NT2/D1 (cell line): Measurements from ENCODE around the gene TJP1.

Source experiments
- DNase-seq: peaks from one replicate; pipeline ENCODE4 v3.0.0-alpha.2; 2011; ENCODE audit warnings: low read depth, low spot score
- H3K27me3 ChIP-seq: 2 replicates; pipeline ENCODE4 v1.6.0; 2011; ENCODE audit warnings: mild to moderate bottlenecking; ENCODE audit not compliant: insufficient read length, insufficient read depth
- H3K36me3 ChIP-seq: 2 replicates; pipeline ENCODE4 v1.6.1; 2011; ENCODE audit warnings: mild to moderate bottlenecking, low read length, mixed read lengths; ENCODE audit not compliant: insufficient read depth, insufficient read length
- H3K4me1 ChIP-seq: 2 replicates; pipeline ENCODE4 v1.5.1; 2011; ENCODE audit not compliant: insufficient read depth, insufficient read length
- H3K4me3 ChIP-seq: 2 replicates; pipeline ENCODE4 v1.5.1; 2011; ENCODE audit warnings: low read depth; ENCODE audit not compliant: insufficient read length
- H3K9ac ChIP-seq: 2 replicates; pipeline ENCODE4 v1.6.0; 2011; ENCODE audit warnings: low read depth; ENCODE audit not compliant: insufficient read length
- H3K9me3 ChIP-seq: 2 replicates; pipeline ENCODE4 v1.5.1; 2011; ENCODE audit warnings: mild to moderate bottlenecking, low read length; ENCODE audit not compliant: insufficient read depth
- SUZ12 ChIP-seq: IDR thresholded peaks from 2 replicates; pipeline ENCODE4 v1.6.1; 2011; ENCODE audit not compliant: insufficient read length, insufficient read depth; ENCODE audit errors: extremely low read depth
- YY1 ChIP-seq: IDR thresholded peaks from 2 replicates; pipeline ENCODE4 v1.6.1; 2011; ENCODE audit not compliant: insufficient read length, insufficient read depth
- ZNF274 ChIP-seq: IDR thresholded peaks from 2 replicates; pipeline ENCODE4 v1.6.1; 2011; ENCODE audit warnings: mild to moderate bottlenecking, low read depth, low read length

Gene TJP1

GRCh38 chr15:29685156-29686078, 136.9 kb downstream of the TJP1 start:
- Histone ChIP-seq H3K36me3 (no peaks in the 10 kb centered on the region), H3K4me3 (no peak overlapping the region), H3K27me3 (no peaks in the 10 kb centered on the region), H3K4me1 (peaks cover 6% of the 10 kb centered on the region), H3K9me3 (no peaks in the 10 kb centered on the region), H3K9ac (no peak overlapping the region)
- TF ChIP-seq YY1, result no peak
- TF ChIP-seq ZNF274, result no peak
- TF ChIP-seq SUZ12, result no peak
- DNase-seq, result no peak

DNA sequence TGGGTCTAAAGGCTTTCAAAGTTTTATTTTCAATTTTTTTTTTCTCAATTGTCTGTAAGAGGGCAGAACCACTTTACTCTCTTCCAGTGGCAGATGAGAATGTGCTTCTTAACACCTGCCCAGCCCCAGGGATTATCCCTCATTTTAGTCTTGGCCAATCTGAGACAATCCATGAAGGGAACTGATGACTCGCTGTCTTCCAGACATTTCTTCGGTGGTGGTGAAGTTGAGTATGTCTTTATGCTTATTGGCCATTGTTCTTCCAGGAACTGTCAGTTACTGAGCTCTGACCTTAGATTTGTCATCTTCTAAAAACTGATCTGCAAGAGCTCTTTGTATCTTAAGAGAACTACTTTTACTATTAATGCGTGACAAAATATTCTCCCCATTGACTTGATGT, 139.5 kb downstream of the TJP1 start:
- H3K9me3 ChIP-seq, result no peaks in the 10 kb centered on the region
- TF ChIP-seq SUZ12 (no peak), ZNF274 (no peak), YY1 (no peak)
- peaks cover 6% of the 10 kb centered on the region for H3K4me1 ChIP-seq

GRCh38 chr15:29682361-29682760, 139.9 kb downstream of the TJP1 start:
- no peaks in the 10 kb centered on the region for H3K36me3 ChIP-seq
- H3K9me3 ChIP-seq, result no peaks in the 10 kb centered on the region
- no peak for DNase-seq
- H3K27me3 ChIP-seq, result no peaks in the 10 kb centered on the region
- H3K4me1 ChIP-seq, result peaks cover 6% of the 10 kb centered on the region
- H3K4me3 ChIP-seq, result no peak overlapping the region
- TF ChIP-seq ZNF274 (no peak), SUZ12 (no peak), YY1 (no peak)
- H3K9ac ChIP-seq, result no peak overlapping the region

More for the DNA sequence above, 139.5 kb downstream of the TJP1 start:
- Histone ChIP-seq H3K9ac (no peak overlapping the region), H3K27me3 (no peaks in the 10 kb centered on the region), H3K36me3 (no peaks in the 10 kb centered on the region), H3K4me3 (no peak overlapping the region)
- DNase-seq, result no peak

DNA sequence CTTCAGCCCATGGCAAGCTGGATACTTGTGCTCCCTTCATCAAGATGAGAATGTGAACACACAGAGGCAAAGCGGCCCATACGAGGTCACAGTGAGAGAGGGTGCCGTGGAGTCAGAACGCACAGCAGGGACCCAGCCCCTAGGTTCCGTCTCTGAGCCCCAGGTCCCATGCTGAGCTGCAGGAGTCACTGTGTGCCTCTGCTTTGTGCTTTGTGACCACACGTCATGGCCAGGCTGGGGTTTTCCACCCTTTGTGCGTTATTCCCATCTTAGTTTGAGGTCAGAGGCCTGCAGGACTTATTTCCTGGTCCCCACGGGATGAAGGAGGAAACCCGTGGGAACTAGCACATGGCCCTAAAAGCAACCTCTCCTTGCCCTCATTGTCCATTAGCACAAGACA, 140.3 kb downstream of the TJP1 start:
- no peak for DNase-seq
- TF ChIP-seq YY1, result no peak
- no peak for TF ChIP-seq ZNF274
- TF ChIP-seq SUZ12, result no peak
- H3K4me3 ChIP-seq, result no peak overlapping the region
- peaks cover 6% of the 10 kb centered on the region for H3K4me1 ChIP-seq
- H3K36me3 ChIP-seq, result no peaks in the 10 kb centered on the region
- no peak overlapping the region for H3K9ac ChIP-seq
- H3K27me3 ChIP-seq, result no peaks in the 10 kb centered on the region
- H3K9me3 ChIP-seq, result no peaks in the 10 kb centered on the region

DNA sequence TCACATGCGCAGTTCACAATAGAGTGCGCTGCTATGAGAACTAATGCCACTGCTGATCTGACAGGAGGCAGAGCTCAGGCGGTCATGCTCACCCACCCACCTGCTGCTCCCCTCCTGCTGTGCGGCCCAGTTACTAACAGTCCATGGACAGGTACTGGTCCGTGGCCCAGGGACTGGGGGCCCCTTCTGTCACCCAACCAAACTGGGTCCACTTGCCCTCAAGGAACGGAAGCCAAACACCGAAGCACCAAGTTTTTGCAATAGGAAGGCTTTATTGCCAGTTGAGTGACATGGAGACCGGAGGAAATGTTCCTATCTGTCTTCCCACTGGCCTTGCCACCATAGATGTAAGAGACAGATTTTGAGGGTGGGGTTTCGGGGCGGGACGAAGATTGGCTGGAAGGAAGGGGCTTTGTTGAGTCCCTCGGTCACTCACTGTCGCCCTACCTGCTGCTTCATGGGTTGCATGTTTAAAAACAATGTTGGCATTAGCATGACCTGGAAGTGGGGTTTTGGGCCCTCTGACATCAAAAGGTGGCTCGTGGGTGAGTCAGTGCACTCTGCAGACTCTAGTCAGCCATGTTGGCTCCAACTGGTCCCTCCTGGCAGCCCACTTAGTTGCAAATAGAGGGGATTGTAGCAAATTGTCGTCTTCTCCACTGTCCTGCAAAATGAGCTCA, 141.0 kb downstream of the TJP1 start:
- Histone ChIP-seq H3K4me1 (peaks cover 7% of the 10 kb centered on the region), H3K9me3 (no peaks in the 10 kb centered on the region), H3K27me3 (no peaks in the 10 kb centered on the region), H3K4me3 (no peak overlapping the region), H3K36me3 (no peaks in the 10 kb centered on the region), H3K9ac (no peak overlapping the region)
- TF ChIP-seq SUZ12 (no peak), ZNF274 (no peak), YY1 (no peak)
- no peak for DNase-seq

DNA sequence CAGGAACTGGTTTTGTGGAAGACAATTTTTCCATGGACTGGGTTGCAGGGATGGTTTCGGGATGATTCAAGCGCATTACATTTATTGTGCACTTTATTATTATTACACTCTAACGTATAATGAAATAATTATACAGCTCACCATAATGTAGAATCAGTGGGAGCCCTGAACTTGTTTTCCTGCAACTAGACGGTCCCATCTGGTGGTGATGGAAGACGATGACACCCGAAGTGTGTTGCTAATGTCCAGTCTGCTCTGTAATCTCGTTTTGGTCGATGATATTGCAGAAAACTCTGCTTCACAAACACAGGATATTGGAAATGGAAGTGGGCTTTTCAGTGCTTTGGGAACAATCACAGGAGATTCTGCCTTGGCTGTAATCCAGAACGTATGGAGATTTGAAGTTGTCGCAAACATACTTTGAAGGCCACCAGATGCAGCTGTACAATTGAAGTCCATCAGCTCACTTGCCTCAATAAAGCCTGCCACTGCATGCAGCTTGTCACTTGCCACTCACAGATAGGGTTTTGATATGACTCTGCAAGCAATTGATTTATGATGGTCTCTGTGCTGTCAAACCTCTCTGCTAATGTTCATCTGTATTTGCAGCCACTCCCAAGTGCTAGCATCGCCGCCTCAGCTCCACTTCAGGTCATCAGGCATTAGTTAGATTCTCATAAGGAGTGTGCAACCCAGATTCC, 141.7 kb downstream of the TJP1 start:
- Histone ChIP-seq H3K4me1 (peaks cover 7% of the 10 kb centered on the region), H3K9ac (no peak overlapping the region), H3K9me3 (no peaks in the 10 kb centered on the region), H3K4me3 (no peak overlapping the region), H3K36me3 (no peaks in the 10 kb centered on the region), H3K27me3 (no peaks in the 10 kb centered on the region)
- TF ChIP-seq ZNF274, result no peak
- TF ChIP-seq SUZ12, result no peak
- no peak for TF ChIP-seq YY1
- DNase-seq, result no peak

- TF ChIP-seq SUZ12 (no peak), YY1 (no peak), ZNF274 (no peak)
- DNase-seq, result no peak
- peaks cover 2% of the 10 kb centered on the region for H3K4me1 ChIP-seq
- no peaks in the 10 kb centered on the region for H3K36me3 ChIP-seq
- H3K27me3 ChIP-seq, result no peaks in the 10 kb centered on the region
- H3K9me3 ChIP-seq, result no peaks in the 10 kb centered on the region
- H3K9ac ChIP-seq, result no peak overlapping the region
- no peak overlapping the region for H3K4me3 ChIP-seq
These were observed 143.7 kb downstream of the TJP1 start for GRCh38 chr15:29678504-29679034.
